Left renal pelvis (tissue), 4 donors: ENCODE measurements around the gene NPEPL1. TPM values are rescaled to one million over a fixed set of nuclear protein-coding genes. Genes with fewer than 3 reads are reported as not detected.

Source experiments
- DNase-seq, 4 donors: peaks; one replicate each; pipeline ENCODE4 v3.0.0-alpha.2; 2013; ENCODE audit warnings: low read depth in 4 of 4, low spot score in 3 of 4
- polyA plus RNA-seq, 4 donors: library from polyadenylated mRNA; unstranded; fragments of 120-200 nt; gene quantifications; one replicate each; pipeline ENCODE4 v1.2.1, GENCODE V29; 2013; ENCODE audit not compliant: insufficient read length in 4 of 4

The NPEPL1 gene
- polyA plus RNA-seq, 4 donors = 35.2 to 57.2 (median 40.6) TPM

DNA sequence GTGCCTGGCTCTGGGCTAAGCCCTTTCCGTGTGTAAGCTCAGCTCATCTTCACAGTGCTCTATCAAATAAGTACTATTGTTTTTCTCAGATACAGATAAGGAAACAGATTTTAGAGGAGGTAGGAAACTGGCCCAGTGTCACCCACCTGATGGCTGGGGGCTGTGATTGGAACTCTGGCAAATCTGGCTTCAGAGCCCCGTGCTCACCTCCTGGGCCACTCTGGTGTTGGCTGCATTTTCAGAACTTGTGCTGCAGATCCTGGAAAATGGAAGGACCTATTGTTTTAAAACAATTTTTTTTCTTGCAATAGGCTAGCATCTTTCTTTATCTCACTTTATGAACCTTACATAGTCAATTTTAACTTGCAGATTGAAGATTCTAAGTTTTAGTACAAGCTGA, 35.8 kb upstream of the NPEPL1 start:
- no peak for DNase-seq

DNA sequence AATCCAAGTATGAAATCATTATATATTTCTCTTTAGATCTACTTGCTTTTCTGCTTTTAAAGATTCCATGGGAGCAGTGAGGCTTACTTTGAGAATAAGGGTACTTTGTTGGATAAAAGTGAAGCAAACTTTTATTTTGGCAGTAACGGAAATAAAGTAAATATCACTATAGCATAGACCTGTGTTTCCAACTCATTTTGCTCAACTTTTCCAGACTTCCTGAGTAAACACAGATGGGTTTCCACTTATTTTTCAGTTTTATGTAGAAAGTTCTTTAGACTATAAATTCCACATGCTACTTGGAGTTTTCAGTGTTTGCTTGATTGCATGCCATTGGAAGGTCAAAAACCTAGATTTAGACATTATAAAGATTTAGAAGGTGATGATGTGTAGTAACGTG, 35.3 kb upstream of the NPEPL1 start:
- no peak for DNase-seq

- no peak for DNase-seq
Observed at GRCh38 chr20:58657986-58658385, 34.6 kb upstream of the NPEPL1 start.

DNA sequence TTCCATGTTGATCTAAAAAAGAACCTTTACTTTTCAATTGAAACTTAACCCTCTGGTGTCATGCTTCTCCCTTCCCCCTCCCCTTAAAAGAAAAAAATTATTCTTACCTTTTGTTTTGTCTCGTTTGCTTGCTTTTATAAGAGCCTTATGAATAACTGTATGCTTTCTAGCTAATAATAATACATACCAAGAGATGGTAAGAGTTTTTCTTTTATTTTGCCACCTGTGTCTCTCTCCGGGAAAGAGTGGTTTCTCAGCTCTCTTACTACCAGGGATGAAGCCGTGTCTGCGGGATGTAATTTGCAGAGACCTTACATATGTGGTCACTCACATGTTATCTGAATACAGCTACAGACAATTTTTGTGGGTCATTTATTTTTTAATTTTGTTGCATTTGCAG, 33.8 kb upstream of the NPEPL1 start:
- DNase-seq = no peak

DNA sequence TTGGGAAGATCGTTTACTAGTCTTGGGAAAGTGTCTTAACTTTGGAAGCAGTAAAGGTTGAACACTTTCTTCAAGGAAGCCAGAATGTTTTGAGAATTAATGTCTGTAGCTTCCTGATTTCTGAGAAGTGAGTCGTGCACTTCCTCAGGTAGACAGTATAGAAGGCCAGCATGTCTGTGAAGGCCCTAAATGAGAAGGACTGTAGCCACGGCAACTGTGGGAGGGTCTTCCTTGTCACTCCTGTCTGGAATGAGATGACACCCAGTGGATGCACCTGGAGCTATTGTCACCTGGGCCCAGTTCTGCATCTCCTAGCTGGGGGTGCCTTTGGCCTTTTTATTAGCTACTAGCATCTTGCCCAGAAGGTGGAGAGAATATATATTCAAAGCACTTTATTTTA, 32.8 kb upstream of the NPEPL1 start:
- DNase-seq = no peak

GRCh38 chr20:58660855-58661597, 31.6 kb upstream of the NPEPL1 start:
- DNase-seq = no peak

DNA sequence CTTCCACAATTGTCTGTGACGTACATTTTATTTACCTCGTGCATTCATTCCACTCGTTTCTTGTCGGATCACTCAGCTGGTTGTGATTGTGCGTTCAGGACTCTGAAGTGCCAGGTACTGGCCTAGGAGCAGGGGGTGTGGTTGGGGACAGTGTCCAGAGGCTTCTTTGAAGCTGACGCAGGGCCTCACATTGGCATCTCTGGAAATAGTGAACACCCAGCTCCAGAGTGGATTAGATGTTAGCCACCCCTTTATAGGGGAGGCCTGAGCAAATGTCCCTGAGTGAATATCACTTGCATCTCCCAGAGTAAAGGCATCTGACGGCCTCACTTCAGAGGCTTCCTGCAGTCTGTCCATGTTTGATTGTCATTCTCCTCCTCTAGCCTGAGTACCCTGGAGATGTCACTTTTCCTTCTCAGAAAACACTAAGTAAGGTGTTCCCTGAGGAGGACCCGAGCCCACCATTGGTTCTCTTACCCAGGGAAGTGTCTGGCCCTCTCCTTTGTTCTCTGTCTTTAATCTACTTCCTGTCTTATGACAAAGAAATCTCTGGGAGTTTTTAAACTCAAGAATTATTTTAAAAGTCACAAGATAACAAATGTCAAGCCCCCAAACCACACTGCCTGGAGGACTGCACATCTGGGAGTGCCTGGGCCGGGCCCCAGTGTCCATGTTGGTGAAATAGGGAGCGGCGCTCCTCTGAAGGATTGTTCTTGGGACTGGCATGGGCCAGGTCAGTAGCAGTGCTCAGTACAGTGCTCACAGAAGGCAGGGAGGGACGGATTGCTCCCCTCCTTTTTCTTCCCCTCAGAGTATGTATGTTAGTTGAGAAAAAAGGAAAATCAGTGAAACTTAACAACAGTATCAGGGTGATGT, 30.8 kb upstream of the NPEPL1 start:
- DNase-seq = no peak

DNA sequence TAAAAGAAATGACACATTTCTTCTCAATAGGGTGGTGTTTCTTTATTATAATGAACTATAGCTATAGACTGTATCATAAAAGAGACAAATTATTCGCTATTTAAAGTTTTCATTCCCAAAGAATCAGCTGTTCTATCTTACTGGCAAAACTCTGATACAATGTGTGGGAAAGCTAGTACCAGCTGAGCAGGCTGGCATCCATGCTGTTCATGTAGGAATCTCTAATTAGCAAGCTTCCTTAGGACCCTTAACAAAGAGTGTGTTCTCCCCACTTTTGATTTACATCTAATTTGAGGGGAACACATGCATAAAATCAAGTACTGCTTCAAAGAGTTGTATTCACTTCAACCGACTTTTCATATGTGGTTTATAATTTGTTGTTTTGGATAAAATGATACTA, 28.3 kb upstream of the NPEPL1 start:
- no peak for DNase-seq

DNA sequence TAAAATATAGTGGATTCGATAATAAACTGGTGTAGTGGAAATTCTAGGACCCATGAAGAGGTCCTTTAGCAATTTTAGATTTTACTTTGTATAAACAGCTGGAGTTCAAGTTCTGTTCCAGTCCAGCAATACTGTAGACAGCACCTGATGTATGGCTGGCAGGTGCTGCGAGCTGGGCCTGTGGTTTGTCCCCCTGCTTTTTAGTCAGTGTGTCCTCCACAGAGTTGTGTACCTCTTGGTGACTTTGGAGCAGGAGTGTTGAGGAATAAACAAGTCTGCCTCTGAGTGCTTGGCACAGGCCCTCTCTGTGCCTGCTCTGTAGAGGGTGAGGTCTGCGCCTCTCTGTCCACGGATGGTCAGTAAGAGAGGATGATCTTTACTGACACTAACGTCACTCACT, 27.7 kb upstream of the NPEPL1 start:
- no peak for DNase-seq

DNA sequence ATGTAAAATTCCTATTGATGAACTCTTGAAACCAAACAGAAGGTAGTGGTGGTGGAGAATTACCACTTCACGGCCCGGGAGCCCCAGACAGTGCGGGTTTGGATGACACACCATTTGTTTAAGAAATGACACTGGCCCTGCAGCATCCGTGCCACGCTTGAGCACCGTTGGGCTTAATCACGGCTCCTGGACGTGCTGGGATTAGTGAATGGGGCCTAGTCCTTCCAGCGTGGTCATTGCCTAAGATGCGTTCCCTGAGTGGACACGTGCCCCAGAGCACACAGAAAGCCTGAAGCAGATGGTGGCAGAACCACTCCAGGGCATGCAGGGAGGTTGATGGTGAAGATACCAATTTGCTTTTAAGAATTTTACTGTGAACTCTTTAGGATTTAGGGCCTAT, 27.0 kb upstream of the NPEPL1 start:
- DNase-seq = no peak

DNA sequence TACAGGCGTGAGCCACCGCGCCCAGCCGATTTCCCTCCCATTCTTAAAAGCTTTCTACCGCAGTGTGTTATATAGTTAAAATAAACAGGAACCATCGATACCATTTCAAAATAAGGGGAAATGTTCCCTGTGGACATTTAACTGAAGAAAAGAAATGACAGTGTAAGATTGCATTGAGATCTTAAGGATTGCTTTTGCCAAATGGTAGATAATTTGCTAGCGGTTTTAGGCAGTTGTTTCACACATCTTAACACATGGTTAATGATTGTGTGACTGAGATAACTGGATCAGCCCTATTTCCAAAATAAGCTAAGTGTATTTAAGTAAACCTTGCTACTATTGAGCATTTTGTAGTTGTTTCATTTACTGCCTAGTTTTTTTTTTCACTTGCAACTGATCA, 25.9 kb upstream of the NPEPL1 start:
- DNase-seq = no peak

DNA sequence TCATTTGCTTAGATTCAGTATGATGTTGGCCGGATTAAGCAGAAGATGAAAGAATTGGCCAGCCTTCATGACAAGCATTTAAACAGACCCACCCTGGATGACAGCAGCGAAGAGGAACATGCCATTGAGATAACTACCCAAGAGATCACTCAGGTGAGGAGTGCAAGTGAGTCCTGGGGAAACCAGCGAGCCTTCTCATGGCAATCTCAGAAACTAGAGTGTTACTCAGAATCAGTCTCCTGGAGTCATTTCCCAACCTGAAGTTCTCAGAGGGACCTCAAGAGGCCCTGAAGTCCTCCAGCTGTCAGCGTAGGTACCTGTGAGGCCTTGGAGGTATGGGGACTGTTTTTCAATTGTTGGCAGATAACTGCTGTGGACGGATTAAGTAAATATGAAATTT, 24.6 kb upstream of the NPEPL1 start:
- DNase-seq = no peak

DNA sequence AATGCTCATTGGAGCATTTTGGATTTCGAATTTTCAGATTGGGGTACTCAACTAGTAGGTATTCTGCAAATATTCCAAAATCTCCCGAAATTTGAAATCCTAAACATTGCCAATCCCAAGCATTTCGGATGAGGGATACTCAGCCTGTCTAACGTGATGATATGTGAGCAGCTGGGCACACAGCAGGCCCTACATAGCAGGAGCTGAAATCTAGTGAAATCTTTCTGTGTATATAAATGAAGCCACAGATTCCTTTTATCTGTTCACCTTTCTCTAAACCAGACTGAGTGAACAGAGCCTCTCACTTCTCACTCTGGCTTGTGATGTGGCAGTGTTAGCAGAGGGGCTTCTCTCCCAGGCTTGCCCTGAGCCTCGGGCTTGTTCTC, 23.7 kb upstream of the NPEPL1 start:
- DNase-seq = no peak

- no peak for DNase-seq
Observed at GRCh38 chr20:58669287-58670006, 23.2 kb upstream of the NPEPL1 start.

DNA sequence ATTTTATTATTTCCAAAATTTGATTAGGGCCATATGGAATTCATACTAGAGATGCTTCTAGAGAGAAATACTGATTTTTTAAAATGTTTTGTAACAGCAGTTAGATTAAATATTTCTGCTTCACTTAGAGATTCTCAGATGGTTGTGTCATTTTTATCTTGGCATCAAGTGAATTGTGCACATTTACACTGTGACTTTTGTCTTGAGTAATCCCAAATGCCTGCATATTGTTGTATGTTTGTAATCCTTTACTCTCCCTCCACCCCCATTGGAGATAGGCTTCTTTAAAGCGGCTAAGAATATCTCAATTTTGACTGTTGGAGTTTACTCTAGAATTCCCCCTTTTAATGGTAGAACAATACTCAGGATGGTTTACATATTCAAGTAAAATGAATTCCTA, 22.5 kb upstream of the NPEPL1 start:
- DNase-seq = no peak

DNA sequence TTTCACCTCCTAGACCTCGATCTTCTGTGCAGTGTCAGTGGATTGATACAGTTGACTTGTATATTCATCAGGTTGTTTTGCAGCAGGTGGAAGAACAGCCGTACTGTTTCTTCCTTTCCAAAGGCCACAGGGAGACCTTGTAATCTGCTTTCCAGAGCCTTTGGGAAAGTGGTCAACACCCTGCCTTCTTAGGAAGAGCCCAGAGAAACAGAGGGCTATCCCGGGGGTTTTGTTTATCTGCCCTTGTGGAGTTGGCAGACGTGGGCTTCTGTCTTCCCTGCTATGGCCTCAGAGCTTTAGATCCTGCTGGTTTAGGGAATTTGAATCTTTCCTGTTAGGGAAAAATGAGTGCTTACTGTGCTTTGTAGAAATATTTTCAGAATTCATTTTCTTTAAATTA, 21.9 kb upstream of the NPEPL1 start:
- DNase-seq = no peak

- DNase-seq = no peak
Observed at GRCh38 chr20:58673119-58673518, 19.5 kb upstream of the NPEPL1 start.

- no peak for DNase-seq
Observed at GRCh38 chr20:58675146-58675584, 17.4 kb upstream of the NPEPL1 start.

DNA sequence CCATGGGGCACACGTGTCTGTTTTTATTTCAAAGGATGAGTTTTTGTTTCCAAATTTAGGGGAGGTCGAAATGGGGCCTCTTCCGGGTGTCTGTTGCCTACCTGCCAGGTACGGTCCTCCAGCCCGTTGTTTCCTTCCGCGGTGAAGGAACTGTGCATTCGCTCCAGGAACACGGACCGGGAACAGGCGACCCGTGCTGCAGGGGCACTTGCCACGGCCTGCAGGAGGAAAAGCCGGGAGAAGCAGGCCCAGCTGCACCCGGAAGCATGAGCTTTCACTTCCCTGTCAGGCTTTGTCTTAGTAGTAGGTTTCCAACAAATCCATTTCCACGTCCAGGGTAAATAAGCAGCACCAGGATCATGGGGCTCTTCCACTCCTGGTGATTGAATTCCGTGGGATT, 17.0 kb upstream of the NPEPL1 start:
- DNase-seq = no peak

GRCh38 chr20:58676161-58676560, 16.4 kb upstream of the NPEPL1 start:
- DNase-seq = no peak

DNA sequence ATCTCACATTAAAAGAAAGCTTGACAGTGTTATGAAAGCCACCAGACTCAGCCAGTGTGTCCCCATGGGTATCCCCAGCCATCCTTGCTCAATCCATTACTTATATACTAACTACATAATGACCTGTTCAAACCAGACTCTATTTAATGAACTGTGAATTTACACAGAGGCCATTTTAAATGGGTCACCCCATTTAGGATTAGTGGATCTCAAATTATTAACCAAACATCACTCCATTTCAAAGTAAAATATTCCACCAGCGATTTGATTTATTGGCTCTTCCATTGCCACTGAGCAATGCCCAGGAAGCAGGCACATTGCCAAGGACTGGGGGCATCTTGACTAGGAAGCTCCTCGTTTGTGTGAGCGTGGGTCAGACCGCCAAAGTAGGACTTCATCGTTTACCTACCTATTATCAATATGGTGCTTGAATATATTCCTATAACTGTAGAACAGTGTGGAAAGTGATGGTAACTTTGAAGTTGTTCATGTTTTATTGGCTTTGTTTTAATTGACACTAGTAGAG, 15.5 kb upstream of the NPEPL1 start:
- DNase-seq = no peak
